GM19025 (cell line): ENCODE measurements around the gene SENP8.
A peak's percentile ranks its signal among the peaks of the same experiment; 100 is the strongest.

Source experiments
- ATAC-seq: cut with Tn5 transposase; IDR thresholded peaks from one replicate; pipeline ENCODE4 v1.9.1; 2021; ENCODE audit warnings: mild to moderate bottlenecking, low read depth, moderate library complexity; ENCODE audit not compliant: unreplicated experiment

SENP8 gene

GRCh38 chr15:72112805-72113204 lies 5.4 kb upstream of the SENP8 start:
- ATAC-seq: no peak

- ATAC-seq: no peak
Observed at GRCh38 chr15:72113347-72114031, 4.7 kb upstream of the SENP8 start.

- no peak for ATAC-seq
Observed at GRCh38 chr15:72116731-72117485, 1.3 kb upstream of the SENP8 start.

GRCh38 chr15:72117486-72118016 lies 652 bp upstream of the SENP8 start:
- ATAC-seq: peak; percentile 72

- no peak for ATAC-seq
Observed at GRCh38 chr15:72124218-72124617, 6.0 kb downstream of the SENP8 start.

GRCh38 chr15:72127724-72128322 lies 9.6 kb downstream of the SENP8 start:
- ATAC-seq: no peak

GRCh38 chr15:72128359-72128758 lies 10.2 kb downstream of the SENP8 start:
- ATAC-seq: no peak

- no peak for ATAC-seq
Observed at GRCh38 chr15:72130272-72130671, 12.1 kb downstream of the SENP8 start.

GRCh38 chr15:72131922-72132321 lies 13.7 kb downstream of the SENP8 start:
- ATAC-seq: no peak

- no peak for ATAC-seq
Observed at GRCh38 chr15:72133211-72133610, 15.0 kb downstream of the SENP8 start.

GRCh38 chr15:72135719-72136118 lies 17.5 kb downstream of the SENP8 start:
- no peak for ATAC-seq

GRCh38 chr15:72136170-72137051 lies 18.2 kb downstream of the SENP8 start:
- ATAC-seq: no peak

- no peak for ATAC-seq
Observed at GRCh38 chr15:72139667-72140066, 21.5 kb downstream of the SENP8 start.

- ATAC-seq: no peak
Observed at GRCh38 chr15:72140088-72140487, 21.9 kb downstream of the SENP8 start.

- peak; percentile 100 for ATAC-seq
Observed at GRCh38 chr15:72141171-72142084, 23.2 kb downstream of the SENP8 start.

GRCh38 chr15:72146221-72146620 lies 28.0 kb downstream of the SENP8 start:
- no peak for ATAC-seq

GRCh38 chr15:72146934-72147333 lies 28.7 kb downstream of the SENP8 start:
- no peak for ATAC-seq

GRCh38 chr15:72147418-72147817 lies 29.2 kb downstream of the SENP8 start:
- no peak for ATAC-seq

GRCh38 chr15:72153269-72154000 lies 35.2 kb downstream of the SENP8 start:
- no peak for ATAC-seq
